ENCODE results near the gene FCER1G.
A peak's percentile ranks its signal among the peaks of the same experiment; 100 is the strongest.
"Not testable (repeated sequence)": the region's sequence is repeated elsewhere in the genome, so short reads cannot be mapped to it uniquely, and the experiment has no call there.

Gene FCER1G

GRCh38 chr1:161235957-161236775, 21.1 kb downstream of the FCER1G start:
- DNase-seq = no peak

- DNase-seq = no peak
Measured at GRCh38 chr1:161238039-161238473, 23.0 kb downstream of the FCER1G start, which contains the start of gene NR1I3. Gene NR1I3 (minus strand): TSS chr1:161238203. CDS start chr1:161236565, 1,638 bp downstream.

- no peak for DNase-seq
Measured at GRCh38 chr1:161241682-161242081, 26.6 kb downstream of the FCER1G start.

- DNase-seq = no peak
Measured at GRCh38 chr1:161242313-161242712, 27.2 kb downstream of the FCER1G start.

GRCh38 chr1:161244888-161245287, 29.8 kb downstream of the FCER1G start:
- no peak for DNase-seq

- not testable (repeated sequence) for DNase-seq
Measured at GRCh38 chr1:161250100-161250499, 35.0 kb downstream of the FCER1G start.

- no peak for DNase-seq
Measured at GRCh38 chr1:161250829-161251228, 35.7 kb downstream of the FCER1G start.

GRCh38 chr1:161251579-161251978, 36.5 kb downstream of the FCER1G start:
- DNase-seq = no peak

GRCh38 chr1:161255302-161255701, 40.2 kb downstream of the FCER1G start:
- not testable (repeated sequence) for DNase-seq

- not testable (repeated sequence) for DNase-seq
Measured at GRCh38 chr1:161255955-161256520, 40.9 kb downstream of the FCER1G start.

- not testable (repeated sequence) for DNase-seq
Measured at GRCh38 chr1:161257109-161257508, 42.0 kb downstream of the FCER1G start.

- DNase-seq = peak; percentile 32
Measured at GRCh38 chr1:161258439-161259344, 43.6 kb downstream of the FCER1G start, which contains the start of gene PCP4L1. Gene PCP4L1 (plus strand): TSS chr1:161258745. CDS start chr1:161258975, 230 bp downstream.

GRCh38 chr1:161259345-161259702, 44.2 kb downstream of the FCER1G start:
- DNase-seq = no peak

- DNase-seq = no peak
Measured at GRCh38 chr1:161259765-161260164, 44.7 kb downstream of the FCER1G start.

GRCh38 chr1:161260376-161261260, 45.5 kb downstream of the FCER1G start:
- no peak for DNase-seq

GRCh38 chr1:161261261-161262235, 46.5 kb downstream of the FCER1G start:
- DNase-seq = no peak

GRCh38 chr1:161265305-161265704, 50.2 kb downstream of the FCER1G start:
- no peak for DNase-seq

GRCh38 chr1:161266202-161266601, 51.1 kb downstream of the FCER1G start:
- DNase-seq = no peak

- no peak for DNase-seq
Measured at GRCh38 chr1:161266836-161267235, 51.7 kb downstream of the FCER1G start.

GRCh38 chr1:161267321-161267720, 52.2 kb downstream of the FCER1G start:
- no peak for DNase-seq
